ENCODE data around the gene SORL1. TPM values are rescaled to one million over a fixed set of nuclear protein-coding genes. Genes with fewer than 3 reads are reported as not detected.

The SORL1 gene
- total and polyA plus RNA-seq, 2 of the 8 experiments (the other 6 are each of a cell fraction or from before 2014, with no cell fraction given): 38.1 to 65.5 TPM

- H3K4ac ChIP-seq (replicated peaks; ENCODE audit: insufficient read length, low read depth, low read length): no peak overlapping the region
- H4K91ac ChIP-seq (replicated peaks; ENCODE audit: insufficient read length, low read length): no peak overlapping the region
- DNase-seq (ENCODE audit: low read depth in 1 of 2, low spot score in 2 of 2) (no peak), FAIRE-seq (no peak)
- no peak overlapping the region for H2BK20ac ChIP-seq (ENCODE audit: low read length)
- H3K4me2 ChIP-seq (ENCODE audit: insufficient read depth in 1 of 2, low read depth in 2 of 2, low read length in 2 of 2): no peak overlapping the region
- TF ChIP-seq YY1 (IDR thresholded peaks at IDR 0.05; ENCODE audit: low read depth, low read length) (no peak), HDAC6 (IDR thresholded peaks at IDR 0.05; ENCODE audit: low read depth, low read length) (no peak), POLR2AphosphoS5 (IDR thresholded peaks at IDR 0.05; ENCODE audit: low read depth, low read length) (no peak), TAF7 (optimal IDR thresholded peaks at IDR 0.05; ENCODE audit: borderline replicate concordance, low read depth, low read length) (no peak), SIRT6 (IDR thresholded peaks at IDR 0.05; ENCODE audit: low read length) (no peak), ASH2L (IDR thresholded peaks at IDR 0.05; ENCODE audit: low read length) (no peak), TCF12 (IDR thresholded peaks at IDR 0.05; ENCODE audit: low read depth, low read length) (no peak), SAP30 (IDR thresholded peaks at IDR 0.05; ENCODE audit: insufficient read depth, insufficient replicate concordance, low read length) (no peak)
- no peak overlapping the region for H2AFZ ChIP-seq (ENCODE audit: low read length)
- no peak overlapping the region for H2BK15ac ChIP-seq (ENCODE audit: low read length)
- H3K9ac ChIP-seq (replicated peaks in 1 of 4; ENCODE audit: extremely low read depth in 1 of 4, low read depth in 3 of 4, low read length in 3 of 4): no peak overlapping the region
- H3K23me2 ChIP-seq (ENCODE audit: low read depth, low read length): no peaks in the 10 kb centered on the region
- peaks cover 3 to 5% of the 10 kb centered on the region in 2 experiments; a peak in 1 of 4 replicates for H3K9me3 ChIP-seq (ENCODE audit: insufficient read depth in 2 of 2, low read depth in 1 of 2, low read length in 1 of 2)
- ChIA-PET POLR2A (ENCODE audit: partially characterized antibody) (interaction anchor here (1.0 kb wide), 1 partner anchor 9 kb away, joined by 4 read pairs; no protein-coding TSS in a partner anchor), CTCF (ENCODE audit: partially characterized antibody) (interaction anchor here (1.5 to 2.0 kb wide), 2 partner anchors 24 to 256 kb away, joined by 4 read pairs; no protein-coding TSS in a partner anchor)
- H2BK5ac ChIP-seq (ENCODE audit: low read depth, low read length): no peak overlapping the region
- H4K5ac ChIP-seq (ENCODE audit: insufficient read length, low read depth, low read length): no peak overlapping the region
- no peak overlapping the region for H3K56ac ChIP-seq (replicated peaks; ENCODE audit: insufficient read length, low read depth, low read length)
- no peak overlapping the region for H3K4me3 ChIP-seq (ENCODE audit: extremely low read depth in 1 of 4, insufficient read depth in 2 of 4, low read depth in 3 of 4, low read length in 4 of 4)
- no peak overlapping the region for H3K27ac ChIP-seq (ENCODE audit: low read depth, low read length)
- H3K4me1 ChIP-seq (replicated peaks in 1 of 4; ENCODE audit: control insufficient read depth in 3 of 4, insufficient read depth in 4 of 4, low read length in 3 of 4): no peaks in the 10 kb centered on the region
- H3K14ac ChIP-seq (ENCODE audit: insufficient read length): no peak overlapping the region
- H3K18ac ChIP-seq (ENCODE audit: extremely low read depth, low read length): no peak overlapping the region
- H3K36me3 ChIP-seq (ENCODE audit: control insufficient read depth in 2 of 4, insufficient read depth in 4 of 4, low read length in 3 of 4): peaks cover 26 to 66% (median 51%) of the 10 kb centered on the region in 4 experiments
- no peak overlapping the region for H3K23ac ChIP-seq (ENCODE audit: insufficient read length)
- no peaks in the 10 kb centered on the region; the same call in 1 of the 2 replicates for H3K79me1 ChIP-seq (ENCODE audit: low read depth, low read length)
- H3K79me2 ChIP-seq (ENCODE audit: control insufficient read depth in 1 of 2, insufficient read depth in 2 of 2, low read length in 2 of 2): no peaks in the 10 kb centered on the region
- no peak overlapping the region for H2BK120ac ChIP-seq (replicated peaks; ENCODE audit: low read depth, low read length)
- H3K27me3 ChIP-seq (replicated peaks in 1 of 4; ENCODE audit: control insufficient read depth in 3 of 4, extremely low read depth in 1 of 4, insufficient read depth in 3 of 4, low read length in 3 of 4): no peaks in the 10 kb centered on the region
- H2AK5ac ChIP-seq (ENCODE audit: low read depth, low read length): no peak overlapping the region
- no peak overlapping the region for H4K8ac ChIP-seq (ENCODE audit: extremely low read depth, insufficient read depth, low read length)
- no peak overlapping the region for H2BK12ac ChIP-seq (ENCODE audit: low read depth, low read length)
- H4K20me1 ChIP-seq (replicated peaks in 1 of 2; ENCODE audit: control insufficient read depth in 1 of 2, insufficient read depth in 2 of 2, low read length in 2 of 2): no peaks in the 10 kb centered on the region
- 91% methylated on average over 10 of the region's 10 CpGs; no CpG with 5 or more reads in 1 of the 2 experiments for WGBS, 2 experiments (ENCODE audit: extremely low coverage in 1 of 2, insufficient coverage in 1 of 2, insufficient read length in 1 of 2, insufficient replicate concordance in 2 of 2, low coverage in 1 of 2, low lambda C conversion rate in 2 of 2, missing lambda C conversion rate in 1 of 2)
Measured at GRCh38 chr11:121575250-121575962, 123.3 kb downstream of the SORL1 start.

Data from H1 (cell line).